HCT116 (cell line): Measurements from ENCODE around the gene CAB39. TPM values are rescaled to one million over a fixed set of nuclear protein-coding genes. Genes with fewer than 3 reads are reported as not detected.

ENCODE experiments used
- ATAC-seq: fragments of 200-7000 bp; cut with Tn5 transposase; 2 replicates; pipeline ENCODE4 v1.9.1; 2020; ENCODE audit warnings: mild to moderate bottlenecking, moderate library complexity
- BruUV-seq: library from RNA; stranded (reverse); fragments of 400-500 nt; replicated peaks from 2 replicates; lab custom pipeline; 2021; lab: Mats Ljungman, UMichigan
- CTCF ChIA-PET: fragments of 300-600 bp; sonication (Branson Sonifier 250); formaldehyde crosslinking; loops from one replicate; lab custom pipeline; 2021; ENCODE audit warnings: antibody characterized with exemption; lab: Charles Lee
- POLR2A ChIA-PET: fragments of 300-600, 350-600 bp; sonication (Branson Sonifier 250); formaldehyde crosslinking; loops from one replicate; lab custom pipeline; 2021; ENCODE audit warnings: antibody characterized with exemption; lab: Charles Lee
- RAD21 ChIA-PET, 2 experiments: fragments of 300-600 bp; sonication (Branson Sonifier 250); formaldehyde crosslinking; loops; one replicate each; lab custom pipeline; 2023; ENCODE audit warnings: low total read pairs in 2 of 2; ENCODE audit not compliant: uncharacterized antibody in 2 of 2, unreplicated experiment in 2 of 2, low non-redundant PET in 1 of 2; lab: Charles Lee
- DNase-seq: peaks from one replicate; pipeline ENCODE4 v3.0.0-alpha.2; 2010; ENCODE audit warnings: low read depth, low spot score
- H2AFZ ChIP-seq: fragments of 200-600 bp; shearing (Covaris generic), sonication (generic); 2 replicates; pipeline ENCODE4 v1.6.1; 2017; ENCODE audit warnings: low read depth, mixed run types, mixed read lengths, antibody characterized with exemption, low read length; ENCODE audit not compliant: poor library complexity, severe bottlenecking
- H3K27ac ChIP-seq: 2 replicates; pipeline ENCODE4 v1.5.1; 2012; ENCODE audit warnings: low read depth, low read length
- H3K27me3 ChIP-seq: fragments of 200-600 bp; sonication (generic); 2 replicates; pipeline ENCODE4 v1.6.1; 2016; ENCODE audit warnings: mixed run types, low read length, mixed read lengths; ENCODE audit not compliant: insufficient read depth
- H3K36me3 ChIP-seq, 2 experiments: fragments of 200-500 bp in 1 of 2; fragments of 200-600 bp in 1 of 2; sonication (Bioruptor generic) in 1 of 2; sonication (generic) in 1 of 2; 2 replicates each; pipeline versions ENCODE4 v1.5.1 to v1.6.1; 2014 to 2016; ENCODE audit warnings: low read length in 2 of 2, inconsistent platforms in 1 of 2, mixed read lengths in 1 of 2, mixed run types in 1 of 2; ENCODE audit not compliant: insufficient read depth in 2 of 2, control insufficient read depth in 1 of 2
- H3K4me1 ChIP-seq, 2 experiments: fragments of 200-600 bp in 1 of 2; sonication (generic) in 1 of 2; 2 replicates each; pipeline versions ENCODE4 v1.5.1 to v1.6.1; 2012 to 2017; ENCODE audit warnings: low read length in 2 of 2, inconsistent platforms in 1 of 2, mild to moderate bottlenecking in 1 of 2, mixed read lengths in 1 of 2, mixed run types in 1 of 2, moderate library complexity in 1 of 2; ENCODE audit not compliant: insufficient read depth in 2 of 2, control insufficient read depth in 1 of 2
- H3K4me2 ChIP-seq: fragments of 200-600 bp; sonication (generic); 2 replicates; pipeline ENCODE4 v1.6.1; 2017; ENCODE audit warnings: mixed run types, low read length, mixed read lengths
- H3K4me3 ChIP-seq, 2 experiments: fragments of 200-600 bp in 1 of 2; sonication (generic) in 1 of 2; replicated peaks in 1 of 2; 2 replicates each; pipeline ENCODE4 v1.5.1; 2011 to 2016; ENCODE audit warnings: low read length in 2 of 2, control low read depth in 1 of 2, low read depth in 1 of 2, mild to moderate bottlenecking in 1 of 2, mixed read lengths in 1 of 2, mixed run types in 1 of 2
- H3K79me2 ChIP-seq: fragments of 200-600 bp; sonication (generic); 2 replicates; pipeline ENCODE4 v1.6.1; 2017; ENCODE audit warnings: mild to moderate bottlenecking, mixed run types, low read length, moderate library complexity, mixed read lengths; ENCODE audit not compliant: insufficient read depth
- H3K9ac ChIP-seq: fragments of 200-600 bp; sonication (generic); 2 replicates; pipeline ENCODE4 v1.6.1; 2016; ENCODE audit warnings: low read length, mixed read lengths
- H3K9me2 ChIP-seq: fragments of 200-600 bp; sonication (generic), shearing (Covaris generic); 2 replicates; pipeline ENCODE4 v1.6.1; 2017; ENCODE audit warnings: mixed run types, mild to moderate bottlenecking, moderate library complexity; ENCODE audit not compliant: insufficient read depth
- H3K9me3 ChIP-seq, 2 experiments: fragments of 200-500 bp in 1 of 2; fragments of 200-600 bp in 1 of 2; sonication (Bioruptor generic) in 1 of 2; sonication (generic) in 1 of 2; 2 replicates each; pipeline ENCODE4 v1.6.1; 2014 to 2017; ENCODE audit warnings: low read length in 2 of 2, mixed read lengths in 2 of 2, inconsistent platforms in 1 of 2, low read depth in 1 of 2, mild to moderate bottlenecking in 1 of 2, mixed run types in 1 of 2, moderate library complexity in 1 of 2; ENCODE audit not compliant: control insufficient read depth in 1 of 2, insufficient read depth in 1 of 2
- H4K20me1 ChIP-seq: fragments of 200-600 bp; sonication (generic), shearing (Covaris generic); 2 replicates; pipeline ENCODE4 v1.6.1; 2017; ENCODE audit warnings: mixed run types, mild to moderate bottlenecking, moderate library complexity; ENCODE audit not compliant: insufficient read depth
- ATF3 ChIP-seq: IDR thresholded peaks from 2 replicates; pipeline ENCODE4 v1.6.1; 2012
- CBX3 ChIP-seq: IDR thresholded peaks from 2 replicates; pipeline ENCODE4 v1.6.1; 2012; ENCODE audit warnings: low read depth
- CEBPB ChIP-seq: IDR thresholded peaks from 2 replicates; pipeline ENCODE4 v1.6.1; 2012; ENCODE audit warnings: low read depth
- CTCF ChIP-seq, 3 experiments: fragments of 200-600 bp in 1 of 3; sonication (generic) in 1 of 3; IDR thresholded peaks in 2 of 3; conservative IDR thresholded peaks in 1 of 3; 2 replicates each; pipeline ENCODE4 v1.5.1; 2012 to 2017; ENCODE audit warnings: low read depth in 2 of 3, low read length in 2 of 3, antibody characterized with exemption in 1 of 3, borderline replicate concordance in 1 of 3, control low read depth in 1 of 3, mild to moderate bottlenecking in 1 of 3, mixed read lengths in 1 of 3, mixed run types in 1 of 3, moderate library complexity in 1 of 3; ENCODE audit not compliant: insufficient read depth in 1 of 3
- ELF1 ChIP-seq: IDR thresholded peaks from 2 replicates; pipeline ENCODE4 v1.6.1; 2012; ENCODE audit warnings: low read depth, borderline replicate concordance
- EZH2phosphoT487 ChIP-seq: fragments of 200-600 bp; IDR thresholded peaks from 2 replicates; pipeline ENCODE4 v1.6.1; 2018; ENCODE audit warnings: antibody characterized with exemption, borderline replicate concordance
- FOSL1 ChIP-seq: IDR thresholded peaks from 2 replicates; pipeline ENCODE4 v1.6.1; 2012; ENCODE audit warnings: low read depth
- MAX ChIP-seq: IDR thresholded peaks from 2 replicates; pipeline ENCODE4 v1.6.1; 2012
- POLR2A ChIP-seq: IDR thresholded peaks from 2 replicates; pipeline ENCODE4 v1.7.0; 2011; ENCODE audit warnings: borderline replicate concordance; ENCODE audit not compliant: insufficient read depth, insufficient read length; ENCODE audit errors: extremely low read depth
- RAD21 ChIP-seq: IDR thresholded peaks from 2 replicates; pipeline ENCODE4 v1.6.1; 2012; ENCODE audit warnings: low read depth, mild to moderate bottlenecking
- SRF ChIP-seq: IDR thresholded peaks from 2 replicates; pipeline ENCODE4 v1.6.1; 2012; ENCODE audit warnings: low read depth
- YY1 ChIP-seq: IDR thresholded peaks from 2 replicates; pipeline ENCODE4 v1.6.1; 2011; ENCODE audit warnings: low read length, low read depth, moderate library complexity, mild to moderate bottlenecking; ENCODE audit not compliant: insufficient replicate concordance; ENCODE audit errors: extremely low read depth
- ZFX ChIP-seq: fragments of 450-650 bp; IDR thresholded peaks from 2 replicates; pipeline ENCODE4 v1.6.1; 2017
- intact Hi-C: fragments of 100-400 bp; cut with micrococcal nuclease; formaldehyde crosslinking; loops from 2 replicates; pipeline ENCODE4 v1.10.0; 2022
- total RNA-seq: library from RNA; stranded (reverse); gene quantifications from one replicate; pipeline ENCODE4 v1.2.1, GENCODE V29; 2021; ENCODE audit not compliant: unreplicated experiment

CAB39 gene
- total RNA-seq, 1 experiment from 2014 or later, result 63.6 TPM

GRCh38 chr2:230815088-230815487 is 102.4 kb downstream of the CAB39 start:
- Histone ChIP-seq H3K9ac (no peak overlapping the region), H3K9me2 (no peaks in the 10 kb centered on the region), H3K36me3 (peaks cover 24 to 34% of the 10 kb centered on the region in 2 experiments; a peak in 3 of 4 replicates), H3K27me3 (no peaks in the 10 kb centered on the region), H3K4me2 (no peak overlapping the region), H4K20me1 (no peaks in the 10 kb centered on the region), H2AFZ (no peak overlapping the region), H3K27ac (no peak overlapping the region), H3K79me2 (no peaks in the 10 kb centered on the region), H3K9me3 (no peaks in the 10 kb centered on the region), H3K4me3 (no peak overlapping the region), H3K4me1 (no peaks in the 10 kb centered on the region)
- no peak for DNase-seq
- ChIA-PET CTCF (no interaction called here), POLR2A (no interaction called here), RAD21 (no interaction called here)
- ATAC-seq, result no peak
- BruUV-seq, result no TSS peak
- intact Hi-C loops, result loop anchor here (10.0 kb wide), 1 partner anchor 810 kb away; no protein-coding TSS in a partner anchor
- TF ChIP-seq CEBPB, result no peak
- no peak for TF ChIP-seq EZH2phosphoT487
- no peak for TF ChIP-seq POLR2A
- TF ChIP-seq SRF, result no peak
- no peak for TF ChIP-seq FOSL1
- no peak for TF ChIP-seq CBX3
- TF ChIP-seq MAX, result no peak
- no peak for TF ChIP-seq ELF1
- no peak for TF ChIP-seq ATF3
- no peak for TF ChIP-seq RAD21
- TF ChIP-seq CTCF (IDR thresholded peaks at IDR 0.05 in 2 of 3, conservative IDR thresholded peaks at IDR 0.05 in 1 of 3; ENCODE audit: borderline replicate concordance in 1 of 3, insufficient read depth in 1 of 3, low read depth in 2 of 3, low read length in 2 of 3), result no peak
- TF ChIP-seq ZFX, result no peak
- no peak for TF ChIP-seq YY1
